H9 (cell line): Measurements from ENCODE around the gene LEMD1. TPM values are rescaled to one million over a fixed set of nuclear protein-coding genes. Genes with fewer than 3 reads are reported as not detected.

Experiments used
- DNase-seq: peaks from one replicate; pipeline ENCODE4 v3.0.0-alpha.2; 2017
- H2AFZ ChIP-seq: one replicate; pipeline ENCODE4 v1.6.1; 2013; ENCODE audit warnings: mild to moderate bottlenecking, low read length, control low read depth, moderate library complexity
- H2AK5ac ChIP-seq: 2 replicates; pipeline ENCODE4 v1.6.1; 2013; ENCODE audit warnings: low read length, control low read depth, mixed read lengths; ENCODE audit not compliant: insufficient read length
- H2BK120ac ChIP-seq: one replicate; pipeline ENCODE4 v1.6.1; 2013; ENCODE audit warnings: low read depth, mild to moderate bottlenecking, low read length, control low read depth, inconsistent platforms; ENCODE audit not compliant: poor library complexity, severe bottlenecking
- H2BK12ac ChIP-seq: 2 replicates; pipeline ENCODE4 v1.6.1; 2013; ENCODE audit warnings: low read length, control low read depth, mixed read lengths, low read depth; ENCODE audit not compliant: insufficient read length
- H2BK15ac ChIP-seq: 2 replicates; pipeline ENCODE4 v1.6.1; 2013; ENCODE audit warnings: low read depth, low read length, control low read depth
- H2BK20ac ChIP-seq: one replicate; pipeline ENCODE4 v1.6.1; 2013; ENCODE audit warnings: low read depth, mild to moderate bottlenecking, low read length, control low read depth, inconsistent platforms; ENCODE audit not compliant: poor library complexity, severe bottlenecking
- H2BK5ac ChIP-seq: 2 replicates; pipeline ENCODE4 v1.6.1; 2013; ENCODE audit warnings: low read length, control low read depth, mixed read lengths; ENCODE audit not compliant: insufficient read length
- H3K14ac ChIP-seq: 2 replicates; pipeline ENCODE4 v1.6.1; 2013; ENCODE audit warnings: low read length, control low read depth; ENCODE audit not compliant: insufficient read depth
- H3K18ac ChIP-seq: 2 replicates; pipeline ENCODE4 v1.6.1; 2013; ENCODE audit warnings: low read depth, mild to moderate bottlenecking, mixed read lengths, low read length, control low read depth; ENCODE audit not compliant: insufficient read length
- H3K23ac ChIP-seq: 2 replicates; pipeline ENCODE4 v1.6.1; 2013; ENCODE audit warnings: low read length, control low read depth, mixed read lengths, low read depth; ENCODE audit not compliant: insufficient read length
- H3K23me2 ChIP-seq: 2 replicates; pipeline ENCODE4 v1.6.1; 2013; ENCODE audit warnings: low read depth, mild to moderate bottlenecking, mixed read lengths, low read length, control low read depth; ENCODE audit not compliant: insufficient read length, poor library complexity, severe bottlenecking
- H3K27ac ChIP-seq: 2 replicates; pipeline ENCODE4 v1.5.1; 2013; ENCODE audit warnings: low read length, control low read depth, mixed read lengths, low read depth; ENCODE audit not compliant: insufficient read length
- H3K27me3 ChIP-seq: 2 replicates; pipeline ENCODE4 v1.6.1; 2013; ENCODE audit warnings: low read length, control low read depth, inconsistent platforms; ENCODE audit not compliant: insufficient read depth
- H3K4ac ChIP-seq: 2 replicates; pipeline ENCODE4 v1.6.1; 2013; ENCODE audit warnings: low read depth, mild to moderate bottlenecking, control low read depth, inconsistent platforms, low read length, moderate library complexity
- H3K4me1 ChIP-seq: 2 replicates; pipeline ENCODE4 v1.6.1; 2013; ENCODE audit warnings: low read length, control low read depth, inconsistent platforms; ENCODE audit not compliant: insufficient read depth
- H3K4me2 ChIP-seq: 2 replicates; pipeline ENCODE4 v1.6.1; 2013; ENCODE audit warnings: low read length, control low read depth, mixed read lengths; ENCODE audit not compliant: insufficient read length, insufficient read depth
- H3K56ac ChIP-seq: 2 replicates; pipeline ENCODE4 v1.6.1; 2013; ENCODE audit warnings: low read depth, mild to moderate bottlenecking, mixed read lengths, low read length, control low read depth; ENCODE audit not compliant: insufficient read length
- H3K79me1 ChIP-seq: 2 replicates; pipeline ENCODE4 v1.6.1; 2013; ENCODE audit warnings: low read depth, mild to moderate bottlenecking, moderate library complexity, low read length, control low read depth, inconsistent platforms; ENCODE audit not compliant: insufficient read depth, poor library complexity, severe bottlenecking
- H3K79me2 ChIP-seq: 2 replicates; pipeline ENCODE4 v1.6.1; 2013; ENCODE audit warnings: low read length, control low read depth, inconsistent platforms; ENCODE audit not compliant: insufficient read depth
- H3K9ac ChIP-seq: 2 replicates; pipeline ENCODE4 v1.6.1; 2013; ENCODE audit warnings: low read length, control low read depth, mixed read lengths; ENCODE audit not compliant: insufficient read length; ENCODE audit errors: extremely low read depth
- H3K9me3 ChIP-seq: one replicate; pipeline ENCODE4 v1.6.1; 2013; ENCODE audit warnings: low read depth, low read length, inconsistent platforms; ENCODE audit not compliant: control insufficient read depth
- H3T11ph ChIP-seq: one replicate; pipeline ENCODE4 v1.6.1; 2013; ENCODE audit warnings: mild to moderate bottlenecking, low read length, control low read depth, inconsistent platforms
- H4K20me1 ChIP-seq: one replicate; pipeline ENCODE4 v1.6.1; 2013; ENCODE audit not compliant: control insufficient read depth, insufficient read length, insufficient read depth
- H4K5ac ChIP-seq: 2 replicates; pipeline ENCODE4 v1.6.1; 2013; ENCODE audit warnings: low read depth, mild to moderate bottlenecking, mixed read lengths, low read length, control low read depth; ENCODE audit not compliant: insufficient read length
- H4K8ac ChIP-seq: replicated peaks from 2 replicates; pipeline ENCODE4 v1.6.1; 2013; ENCODE audit warnings: low read length, control low read depth, mixed read lengths, low read depth; ENCODE audit not compliant: insufficient read length
- H4K91ac ChIP-seq: 2 replicates; pipeline ENCODE4 v1.6.1; 2013; ENCODE audit warnings: low read depth, mild to moderate bottlenecking, moderate library complexity, mixed read lengths, low read length, control low read depth; ENCODE audit not compliant: insufficient read length
- H3K27ac Mint-ChIP-seq, 3 experiments: 2 replicates in 2 of 3; 3 replicates in 1 of 3; pipeline ENCODE4 v1.8.0; 2020 to 2021; ENCODE audit warnings: mixed read lengths in 3 of 3, mild to moderate bottlenecking in 1 of 3, moderate library complexity in 1 of 3
- H3K27me3 Mint-ChIP-seq: 2 replicates; pipeline ENCODE4 v1.8.0; 2021; ENCODE audit warnings: low read depth, mild to moderate bottlenecking, moderate library complexity, mixed read lengths
- H3K36me3 Mint-ChIP-seq, 3 experiments: 2 replicates in 2 of 3; 3 replicates in 1 of 3; pipeline ENCODE4 v1.8.0; 2020 to 2021; ENCODE audit warnings: low read depth in 3 of 3, mixed read lengths in 3 of 3; ENCODE audit not compliant: insufficient read depth in 1 of 3
- H3K4me1 Mint-ChIP-seq, 2 experiments: 2 replicates each; pipeline ENCODE4 v1.8.0; 2020; ENCODE audit warnings: mixed read lengths in 2 of 2
- H3K4me3 Mint-ChIP-seq, 2 experiments: 2 replicates in 1 of 2; 3 replicates in 1 of 2; pipeline ENCODE4 v1.8.0; 2020 to 2021; ENCODE audit warnings: mild to moderate bottlenecking in 2 of 2, mixed read lengths in 2 of 2, moderate library complexity in 1 of 2
- H3K9me3 Mint-ChIP-seq, 2 experiments: 2 replicates in 1 of 2; 3 replicates in 1 of 2; pipeline ENCODE4 v1.8.0; 2020; ENCODE audit warnings: mild to moderate bottlenecking in 2 of 2, mixed read lengths in 2 of 2, moderate library complexity in 1 of 2
- WGBS: extraction: QIAGEN DNeasy Blood & Tissue Kit; methylation state at CpG from one replicate; pipeline ENCODE4 v1.1.7; 2013; ENCODE audit warnings: missing lambda C conversion rate, low lambda C conversion rate, mixed read lengths; ENCODE audit not compliant: insufficient read length; ENCODE audit errors: extremely low coverage; 5-methylcytosine and 5-hydroxymethylcytosine counted together
- total RNA-seq: library from RNA; stranded (reverse); gene quantifications from 2 replicates; pipeline ENCODE4 v1.2.1, GENCODE V29; 2021
- TF ChIP-seq, protein P1 (sequence below): fragments of 200-600 bp; sonication (generic); conservative IDR thresholded peaks from 3 replicates; pipeline ENCODE4 v1.8.0; 2021; ENCODE audit warnings: antibody characterized with exemption, mild to moderate bottlenecking

Gene LEMD1
- total RNA-seq, 1 experiment from 2014 or later = 11.8 TPM

DNA sequence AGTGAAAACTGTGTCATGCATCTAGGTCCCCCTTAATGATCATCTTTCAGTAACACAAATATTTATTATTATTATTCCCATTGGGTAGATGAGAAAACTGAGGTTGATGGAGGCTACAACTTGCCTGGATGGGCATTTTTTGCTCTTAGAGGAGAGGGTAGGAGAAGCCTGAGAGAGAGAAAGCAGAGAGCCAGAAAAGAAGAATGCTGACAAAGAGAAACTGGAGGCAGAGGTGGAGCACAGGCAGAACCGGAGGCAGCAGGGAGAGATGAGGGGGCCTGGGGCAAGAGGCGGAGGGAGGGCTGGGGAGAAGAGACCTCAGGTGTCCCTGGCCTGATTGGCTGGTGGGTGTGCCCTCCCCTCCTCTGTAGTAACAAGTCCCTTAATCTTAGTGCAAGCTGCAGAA lies 29.9 kb upstream of the LEMD1 start:
- H3K9me3 Mint-ChIP-seq = no peaks in the 10 kb centered on the region
- Histone ChIP-seq H3K79me1 (peaks cover 3% of the 10 kb centered on the region), H3K9me3 (no peaks in the 10 kb centered on the region), H3K4ac (no peak overlapping the region), H2BK5ac (no peak overlapping the region), H3K56ac (no peak overlapping the region), H2AK5ac (no peak overlapping the region), H3K27ac (no peak overlapping the region), H3K18ac (no peak overlapping the region), H2AFZ (no peak overlapping the region), H4K8ac (no peak overlapping the region), H3K23ac (no peak overlapping the region), H4K91ac (no peak overlapping the region), H2BK12ac (no peak overlapping the region), H3K27me3 (no peaks in the 10 kb centered on the region; the same call in 1 of the 2 replicates), H4K20me1 (no peaks in the 10 kb centered on the region), H3K14ac (no peak overlapping the region), H2BK15ac (no peak overlapping the region), H3K9ac (no peak overlapping the region), H3K4me2 (no peak overlapping the region), H3K23me2 (peaks cover 34% of the 10 kb centered on the region), H2BK20ac (no peak overlapping the region), H4K5ac (no peak overlapping the region), H3K79me2 (no peaks in the 10 kb centered on the region), H3T11ph (no peak overlapping the region), H2BK120ac (no peak overlapping the region), H3K4me1 (peaks cover 27% of the 10 kb centered on the region)
- peak; percentile 94 for DNase-seq
- H3K4me3 Mint-ChIP-seq = peak overlapping the region; percentile 65 to 71
- TF ChIP-seq, protein P1, sequence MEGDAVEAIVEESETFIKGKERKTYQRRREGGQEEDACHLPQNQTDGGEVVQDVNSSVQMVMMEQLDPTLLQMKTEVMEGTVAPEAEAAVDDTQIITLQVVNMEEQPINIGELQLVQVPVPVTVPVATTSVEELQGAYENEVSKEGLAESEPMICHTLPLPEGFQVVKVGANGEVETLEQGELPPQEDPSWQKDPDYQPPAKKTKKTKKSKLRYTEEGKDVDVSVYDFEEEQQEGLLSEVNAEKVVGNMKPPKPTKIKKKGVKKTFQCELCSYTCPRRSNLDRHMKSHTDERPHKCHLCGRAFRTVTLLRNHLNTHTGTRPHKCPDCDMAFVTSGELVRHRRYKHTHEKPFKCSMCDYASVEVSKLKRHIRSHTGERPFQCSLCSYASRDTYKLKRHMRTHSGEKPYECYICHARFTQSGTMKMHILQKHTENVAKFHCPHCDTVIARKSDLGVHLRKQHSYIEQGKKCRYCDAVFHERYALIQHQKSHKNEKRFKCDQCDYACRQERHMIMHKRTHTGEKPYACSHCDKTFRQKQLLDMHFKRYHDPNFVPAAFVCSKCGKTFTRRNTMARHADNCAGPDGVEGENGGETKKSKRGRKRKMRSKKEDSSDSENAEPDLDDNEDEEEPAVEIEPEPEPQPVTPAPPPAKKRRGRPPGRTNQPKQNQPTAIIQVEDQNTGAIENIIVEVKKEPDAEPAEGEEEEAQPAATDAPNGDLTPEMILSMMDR = no peak
- WGBS = no CpG with 5 or more reads among the region's 2 CpGs
- peaks cover 74 to 77% of the 10 kb centered on the region in 2 experiments for H3K4me1 Mint-ChIP-seq
- H3K27me3 Mint-ChIP-seq = peaks cover 16% of the 10 kb centered on the region
- H3K36me3 Mint-ChIP-seq = peaks cover 10 to 29% (median 15%) of the 10 kb centered on the region in 3 experiments; a peak in 6 of 7 replicates
- H3K27ac Mint-ChIP-seq = peak overlapping the region in 2 of 3 experiments; percentile 51 to 90; a peak in 4 of 7 replicates
